ENCODE measurements around the gene BICDL1. TPM values are rescaled to one million over a fixed set of nuclear protein-coding genes. Genes with fewer than 3 reads are reported as not detected.

Gene BICDL1
- total and polyA plus RNA-seq, 10 of the 15 experiments (the other 5 are each of a cell fraction or from before 2014, with no cell fraction given): 0.72 to 12.3 (median 4.2) TPM

DNA sequence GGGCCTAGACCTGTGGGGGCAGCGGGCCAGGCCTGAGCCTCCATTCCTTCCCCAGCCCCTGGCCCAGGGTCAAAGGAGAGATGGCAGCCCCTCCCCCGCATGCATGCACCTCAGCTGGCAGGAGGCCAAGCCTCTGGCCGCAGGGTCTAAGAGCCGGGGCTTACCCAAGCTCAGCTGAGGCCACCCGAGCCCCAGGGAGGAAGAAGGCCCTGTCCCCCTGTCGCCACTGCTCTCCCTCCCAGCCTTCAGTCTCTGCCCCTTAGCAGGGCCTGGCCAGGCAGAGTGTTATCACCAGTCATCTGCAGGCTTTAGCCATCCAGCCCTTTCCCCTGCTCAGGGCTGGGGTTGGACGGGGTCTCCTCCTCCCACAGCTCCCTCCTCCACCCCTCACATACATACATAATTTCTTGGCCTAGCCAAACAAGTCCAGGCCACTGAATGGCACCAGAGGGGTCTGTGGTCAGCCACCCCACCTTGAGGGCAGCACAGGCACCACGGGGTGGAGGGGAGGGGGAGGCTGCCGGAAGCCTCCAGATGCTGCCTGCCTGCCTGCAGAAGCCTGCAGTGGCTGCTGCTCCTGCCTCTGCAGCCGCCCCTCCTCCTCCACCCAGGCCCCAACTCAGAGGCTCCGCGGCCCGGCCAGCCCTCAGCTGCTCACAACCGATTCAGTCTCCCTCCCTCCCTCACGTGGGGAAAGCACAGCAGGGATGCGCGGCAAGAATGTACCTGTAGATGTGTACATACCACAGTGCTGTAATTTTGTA, 104.7 kb downstream of the BICDL1 start:
- Histone ChIP-seq H3K36me3 (ENCODE audit: control insufficient read depth in 2 of 2, insufficient read depth in 2 of 2, low read length in 1 of 2) (peaks cover 16 to 44% of the 10 kb centered on the region in 2 experiments), H3K27ac (ENCODE audit: control insufficient read depth, insufficient read depth) (no peak overlapping the region), H4K20me1 (ENCODE audit: control insufficient read depth, insufficient read depth) (no peaks in the 10 kb centered on the region; the same call in 1 of the 2 replicates), H3K9ac (ENCODE audit: control insufficient read depth, insufficient read depth, low read length) (no peak overlapping the region), H3K79me2 (ENCODE audit: control insufficient read depth, insufficient read depth, low read length) (no peaks in the 10 kb centered on the region), H3K4me2 (ENCODE audit: control insufficient read depth, insufficient read depth) (no peak overlapping the region), H3K4me3 (no peak overlapping the region), H3K4me1 (ENCODE audit: control insufficient read depth, insufficient read depth, low read length) (no peaks in the 10 kb centered on the region), H2AFZ (ENCODE audit: control insufficient read depth, low read depth, low read length) (no peak overlapping the region), H3K9me3 (replicated peaks; ENCODE audit: control insufficient read depth, insufficient read depth, low read length) (no peaks in the 10 kb centered on the region), H3K27me3 (replicated peaks in 1 of 2; ENCODE audit: control insufficient read depth in 2 of 2, insufficient read depth in 2 of 2, low read length in 1 of 2) (no peaks in the 10 kb centered on the region)
- ChIA-PET SMC1A (ENCODE audit: uncharacterized antibody, unreplicated experiment) (no interaction called here), RAD21 (ENCODE audit: unreplicated experiment) (interaction anchor here (0.6 kb wide), 1 partner anchor 107 kb away, joined by 3 read pairs; the partner anchor contains the start of gene RPLP0), CTCF (no interaction called here), POLR2A (interaction anchor here (1.0 kb wide), 1 partner anchor 17 kb away, joined by 4 read pairs; no protein-coding TSS in a partner anchor)
- TF ChIP-seq FOS (IDR thresholded peaks at IDR 0.05; ENCODE audit: borderline replicate concordance, extremely low read depth, insufficient read length) (no peak), SIX5 (IDR thresholded peaks at IDR 0.05; ENCODE audit: low read depth, low read length, severe bottlenecking) (no peak), POLR2A (IDR thresholded peaks at IDR 0.05; ENCODE audit: low read depth, low read length) (peak; percentile 66), ZNF217 (IDR thresholded peaks at IDR 0.05) (no peak), HSF1 (IDR thresholded peaks at IDR 0.05; ENCODE audit: low read depth, low read length) (no peak), IKZF2 (IDR thresholded peaks at IDR 0.05) (no peak), GATAD2B (conservative IDR thresholded peaks at IDR 0.05; ENCODE audit: low read depth) (no peak)
- in situ Hi-C loops (cut with MboI): no loop called here
- BruUV-seq (replicated peaks): no TSS peak
- intact Hi-C loops (cut with micrococcal nuclease; ENCODE audit: unreplicated experiment): no loop called here
- FAIRE-seq: no peak
- no peak for DNase-seq (ENCODE audit: low read depth, low spot score)
- 74% methylated on average over 16 of the region's 17 CpGs for WGBS (ENCODE audit: insufficient coverage, insufficient replicate concordance, low lambda C conversion rate, missing lambda C conversion rate)
- peak; percentile 21 for ATAC-seq
